MG63 (cell line): ENCODE results near the gene MGAT1. TPM values are rescaled to one million over a fixed set of nuclear protein-coding genes. Genes with fewer than 3 reads are reported as not detected.
"Not testable (repeated sequence)": the region's sequence is repeated elsewhere in the genome, so short reads cannot be mapped to it uniquely, and the experiment has no call there.

Experiments
- DNase-seq: peaks from one replicate; pipeline ENCODE4 v3.0.0-alpha.2; 2020
- H3K27me3 ChIP-seq: fragments of 250-450 bp; sonication (Bioruptor Pico); 2 replicates; pipeline ENCODE4 v1.5.1; 2020; ENCODE audit warnings: mild to moderate bottlenecking, moderate library complexity
- H3K36me3 ChIP-seq: fragments of 250-450 bp; sonication (Bioruptor Pico); 2 replicates; pipeline ENCODE4 v1.5.1; 2020; ENCODE audit warnings: mild to moderate bottlenecking, moderate library complexity
- H3K4me3 ChIP-seq: fragments of 250-450 bp; sonication (Bioruptor Pico); 2 replicates; pipeline ENCODE4 v1.5.1; 2020; ENCODE audit warnings: mild to moderate bottlenecking, moderate library complexity
- H3K9me3 ChIP-seq: fragments of 250-450 bp; sonication (Bioruptor Pico); 2 replicates; pipeline ENCODE4 v1.5.1; 2020; ENCODE audit warnings: mild to moderate bottlenecking, moderate library complexity
- total RNA-seq: library from RNA; depleted of rRNA; stranded (reverse); fragments of >200 nt; shearing (Covaris generic); gene quantifications from 2 replicates; pipeline ENCODE4 v1.2.3, GENCODE V29; 2014; ENCODE audit warnings: low replicate concordance

Gene MGAT1
- total RNA-seq, 1 experiment from 2014 or later = 189 TPM

DNA sequence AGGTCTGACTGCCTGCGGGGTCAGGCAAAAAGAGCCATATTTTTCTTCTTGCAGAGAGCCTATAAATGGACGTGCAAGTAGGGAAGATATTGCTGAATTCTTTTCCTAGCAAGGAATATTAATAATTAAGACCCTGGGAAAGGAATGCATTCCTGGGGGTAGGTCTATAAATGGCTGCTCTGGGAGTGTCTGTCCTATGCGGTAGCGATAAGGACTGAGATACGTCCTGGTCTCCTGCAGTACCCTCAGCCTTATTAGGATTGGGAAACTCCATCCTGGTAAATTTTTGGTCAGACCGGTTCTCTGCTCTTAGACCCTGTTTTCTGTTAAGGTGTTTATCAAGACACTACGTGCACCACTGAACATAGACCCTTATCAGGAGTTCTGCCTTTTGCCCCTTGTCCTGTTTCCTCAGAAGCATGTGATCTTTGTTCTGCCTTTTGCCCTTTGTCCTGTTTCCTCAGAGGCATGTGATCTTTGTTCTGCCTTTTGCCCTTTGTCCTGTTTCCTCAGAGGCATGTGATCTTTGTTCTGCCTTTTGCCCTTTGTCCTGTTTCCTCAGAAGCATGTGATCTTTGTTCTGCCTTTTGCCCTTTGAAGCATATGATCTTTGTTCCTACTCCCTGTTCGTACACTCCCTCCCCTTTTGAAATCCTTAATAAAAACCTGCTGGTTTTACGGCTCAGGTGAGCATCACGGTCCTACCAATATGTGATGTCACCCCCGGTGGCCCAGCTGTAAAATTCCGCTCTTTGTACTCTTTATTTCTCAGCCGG is 26.3 kb upstream of the MGAT1 start:
- H3K9me3 ChIP-seq = peaks cover 14% of the 10 kb centered on the region
- H3K4me3 ChIP-seq, DNase-seq, H3K36me3 ChIP-seq, H3K27me3 ChIP-seq: not testable (repeated sequence)

- H3K36me3 ChIP-seq, H3K4me3 ChIP-seq, DNase-seq, H3K27me3 ChIP-seq: not testable (repeated sequence)
- peaks cover 14% of the 10 kb centered on the region for H3K9me3 ChIP-seq
Measured at GRCh38 chr5:180827374-180827773, 24.8 kb upstream of the MGAT1 start.

DNA sequence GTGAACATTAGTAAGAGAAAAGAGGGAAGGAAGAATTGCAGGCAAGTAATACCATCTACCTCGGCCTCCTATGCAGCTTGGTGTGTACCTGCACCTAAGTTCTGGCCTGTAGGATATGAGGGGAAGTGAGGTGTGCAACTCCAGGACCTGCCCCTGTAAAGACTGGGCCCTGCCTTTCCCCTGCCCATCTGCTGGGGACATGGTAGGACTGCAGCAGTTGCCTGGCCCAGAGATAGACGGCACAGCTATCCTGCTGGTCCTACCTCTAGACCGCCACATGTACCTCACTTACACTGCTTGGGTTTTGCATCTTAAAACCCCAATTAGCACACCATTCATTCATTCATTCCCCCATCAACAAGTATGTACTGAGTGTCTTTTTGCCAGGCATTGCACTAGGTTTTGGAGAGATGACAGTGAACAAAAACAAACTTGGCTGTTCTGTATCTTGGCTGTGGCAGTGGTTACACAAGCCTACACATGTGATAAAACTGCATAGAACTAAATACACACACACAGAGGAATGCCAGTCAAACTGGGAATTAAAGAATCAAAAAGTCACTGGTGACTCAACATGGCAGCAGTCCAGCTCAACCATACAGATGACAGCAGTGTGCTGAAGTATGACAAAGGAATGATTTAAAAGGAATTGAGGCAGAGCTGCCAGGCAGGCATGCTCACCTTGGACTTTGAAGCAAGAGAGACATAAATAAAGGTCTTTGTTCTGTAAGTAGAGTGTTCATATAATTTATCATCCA is 23.3 kb upstream of the MGAT1 start:
- peak; percentile 77 for DNase-seq
- Histone ChIP-seq H3K9me3 (peaks cover 14% of the 10 kb centered on the region), H3K36me3 (peaks cover 8% of the 10 kb centered on the region), H3K4me3 (no peak overlapping the region), H3K27me3 (no peaks in the 10 kb centered on the region)

DNA sequence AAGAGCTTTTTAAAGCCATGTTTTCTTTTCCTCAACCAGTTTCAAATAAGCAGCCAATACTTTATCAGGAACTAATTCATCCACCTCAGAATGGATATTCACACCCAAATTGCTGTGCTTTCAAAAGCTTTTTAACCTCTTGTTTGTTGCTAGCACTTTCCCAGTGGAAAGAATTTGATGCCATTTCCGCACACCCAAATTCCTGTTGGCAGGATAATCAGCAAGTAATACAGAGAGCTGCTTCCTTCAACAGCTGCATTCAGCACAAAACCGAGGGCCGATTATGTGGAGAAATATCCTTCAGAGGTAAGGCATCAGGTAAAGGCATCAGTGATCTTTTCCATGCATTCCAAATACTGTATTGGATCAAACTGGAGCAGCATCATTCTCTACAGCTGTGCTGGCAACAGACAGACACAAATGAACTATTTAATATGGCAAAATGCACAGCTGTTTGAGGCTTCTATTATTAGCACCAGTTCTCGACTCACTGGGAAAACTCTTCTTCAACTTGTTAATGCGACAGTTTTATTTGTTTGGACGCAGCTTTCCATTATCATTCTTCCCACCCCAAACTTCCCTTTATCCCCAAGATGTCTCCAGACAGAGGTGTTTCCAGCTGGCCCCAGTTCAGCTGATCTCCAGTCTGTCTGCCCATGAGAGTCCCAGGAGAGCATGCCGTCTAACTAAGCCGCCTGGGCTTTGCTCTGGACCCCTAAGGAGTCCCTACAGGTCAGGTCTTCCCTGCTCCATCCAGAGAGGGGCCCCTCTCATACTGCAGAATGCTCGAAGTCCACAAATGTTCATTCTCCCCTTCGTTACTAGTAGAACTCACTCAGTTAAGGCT is 22.2 kb upstream of the MGAT1 start:
- Histone ChIP-seq H3K36me3 (peaks cover 3% of the 10 kb centered on the region), H3K4me3 (no peak overlapping the region), H3K27me3 (no peaks in the 10 kb centered on the region), H3K9me3 (peaks cover 8% of the 10 kb centered on the region)
- no peak for DNase-seq

- no peak for DNase-seq
- H3K4me3 ChIP-seq = no peak overlapping the region
- no peaks in the 10 kb centered on the region for H3K36me3 ChIP-seq
- H3K9me3 ChIP-seq = 0 out of 2 replicates have a peak, but pooled peaks cover 3% of the 10 kb centered on the region
- H3K27me3 ChIP-seq = no peaks in the 10 kb centered on the region
Measured at GRCh38 chr5:180823940-180824629, 21.5 kb upstream of the MGAT1 start.

DNA sequence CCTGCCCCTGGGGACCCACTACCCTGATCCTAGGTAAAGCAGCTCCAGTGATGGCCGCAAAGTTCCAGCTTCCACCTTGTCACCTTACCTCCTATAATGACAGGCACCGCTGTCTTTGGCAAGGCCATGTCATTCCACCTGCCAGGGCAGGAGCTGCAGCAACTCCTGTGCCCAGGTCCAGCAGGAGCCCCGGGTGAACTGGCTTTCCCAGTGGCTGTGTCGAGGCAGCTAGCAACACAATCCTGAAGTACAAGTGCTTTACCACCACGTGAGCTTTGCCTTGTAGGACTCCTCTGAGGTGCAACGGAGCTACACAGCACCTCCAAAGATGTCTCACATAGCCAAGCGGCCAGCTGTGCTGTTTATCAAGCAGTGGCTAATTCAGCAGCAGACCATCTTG is 20.7 kb upstream of the MGAT1 start:
- H3K4me3 ChIP-seq = no peak overlapping the region
- H3K9me3 ChIP-seq = no peaks in the 10 kb centered on the region
- no peaks in the 10 kb centered on the region for H3K27me3 ChIP-seq
- no peaks in the 10 kb centered on the region for H3K36me3 ChIP-seq
- no peak for DNase-seq

DNA sequence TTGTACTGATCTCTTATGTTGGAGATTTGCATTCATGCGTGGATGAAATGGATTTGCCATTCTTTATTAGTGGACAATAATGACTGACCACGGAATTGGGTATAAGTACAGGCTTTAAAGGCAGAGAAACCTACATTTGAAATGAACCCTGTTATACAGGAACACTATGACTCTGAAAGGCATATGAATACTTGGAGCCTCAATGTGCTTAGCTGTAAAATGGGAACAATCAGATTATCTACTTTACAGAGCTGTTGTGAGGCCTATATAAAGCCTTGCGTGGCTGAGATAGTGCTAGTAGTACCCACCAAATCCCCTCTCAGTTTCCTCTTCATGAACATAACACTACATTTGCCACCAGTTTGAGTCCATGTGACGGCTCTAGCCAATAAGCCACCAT is 18.9 kb upstream of the MGAT1 start:
- DNase-seq = no peak
- H3K9me3 ChIP-seq = no peaks in the 10 kb centered on the region
- no peak overlapping the region for H3K4me3 ChIP-seq

DNA sequence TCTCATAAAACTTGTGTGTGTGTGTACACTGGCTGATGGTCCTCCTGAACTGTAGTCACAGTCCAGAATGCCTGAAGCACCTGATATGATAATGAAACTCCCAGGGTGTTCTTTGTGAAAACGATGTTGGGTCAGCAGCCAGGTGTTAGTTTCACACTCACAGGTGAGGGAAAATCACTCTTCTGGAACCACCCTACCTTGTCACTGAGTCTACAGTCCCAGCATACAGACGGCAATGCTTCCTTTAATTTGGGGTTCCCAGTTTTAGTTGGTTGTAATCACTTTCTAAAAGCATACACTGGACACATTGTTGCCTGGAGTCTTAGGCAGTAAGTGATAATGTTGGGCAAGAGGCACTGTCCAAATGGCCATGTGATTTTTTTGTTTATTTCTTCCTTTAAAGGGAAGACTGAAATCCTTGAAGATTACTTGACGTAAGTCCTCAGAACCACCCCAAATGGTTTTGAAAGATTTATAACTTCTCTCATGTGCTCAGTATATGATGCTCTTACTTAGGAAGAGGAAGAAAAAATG is 18.2 kb upstream of the MGAT1 start:
- Histone ChIP-seq H3K27me3 (no peaks in the 10 kb centered on the region), H3K36me3 (no peaks in the 10 kb centered on the region), H3K4me3 (no peak overlapping the region), H3K9me3 (no peaks in the 10 kb centered on the region)
- DNase-seq = no peak

More for the DNA sequence above, 18.9 kb upstream of the MGAT1 start:
- Histone ChIP-seq H3K27me3 (no peaks in the 10 kb centered on the region), H3K36me3 (no peaks in the 10 kb centered on the region)

DNA sequence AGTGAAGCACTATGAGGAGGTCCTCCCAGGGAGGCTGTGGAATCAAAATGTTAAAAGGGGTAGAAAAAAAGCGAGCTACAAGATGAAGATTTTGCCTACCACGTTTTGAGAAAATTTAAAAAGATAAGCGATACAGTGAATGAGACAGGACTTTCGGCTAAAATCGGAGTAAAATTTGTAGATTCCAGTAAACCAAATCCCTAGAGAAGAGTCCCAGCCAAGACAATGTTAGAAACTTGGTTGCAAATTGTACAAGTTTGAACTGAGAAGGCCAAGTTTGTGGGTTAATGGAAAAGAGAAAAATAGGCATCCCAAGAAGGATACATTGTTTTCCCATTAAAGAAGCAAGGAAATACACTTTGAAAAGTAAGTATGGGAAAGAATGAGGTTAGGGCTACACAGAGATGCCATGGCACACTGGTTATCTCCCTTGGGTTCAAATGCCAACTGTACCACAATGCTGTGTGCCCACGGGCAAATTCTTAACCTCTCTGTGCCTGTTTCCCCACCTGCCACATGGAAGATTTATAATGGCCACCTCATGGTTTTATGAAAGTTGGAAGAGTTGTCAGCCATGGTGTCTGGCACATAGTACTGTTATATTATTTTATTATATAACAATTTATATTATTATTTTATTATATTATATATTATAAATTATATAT is 16.2 kb upstream of the MGAT1 start:
- DNase-seq = no peak
- Histone ChIP-seq H3K27me3 (no peaks in the 10 kb centered on the region), H3K4me3 (no peak overlapping the region), H3K36me3 (no peaks in the 10 kb centered on the region), H3K9me3 (no peaks in the 10 kb centered on the region)

DNA sequence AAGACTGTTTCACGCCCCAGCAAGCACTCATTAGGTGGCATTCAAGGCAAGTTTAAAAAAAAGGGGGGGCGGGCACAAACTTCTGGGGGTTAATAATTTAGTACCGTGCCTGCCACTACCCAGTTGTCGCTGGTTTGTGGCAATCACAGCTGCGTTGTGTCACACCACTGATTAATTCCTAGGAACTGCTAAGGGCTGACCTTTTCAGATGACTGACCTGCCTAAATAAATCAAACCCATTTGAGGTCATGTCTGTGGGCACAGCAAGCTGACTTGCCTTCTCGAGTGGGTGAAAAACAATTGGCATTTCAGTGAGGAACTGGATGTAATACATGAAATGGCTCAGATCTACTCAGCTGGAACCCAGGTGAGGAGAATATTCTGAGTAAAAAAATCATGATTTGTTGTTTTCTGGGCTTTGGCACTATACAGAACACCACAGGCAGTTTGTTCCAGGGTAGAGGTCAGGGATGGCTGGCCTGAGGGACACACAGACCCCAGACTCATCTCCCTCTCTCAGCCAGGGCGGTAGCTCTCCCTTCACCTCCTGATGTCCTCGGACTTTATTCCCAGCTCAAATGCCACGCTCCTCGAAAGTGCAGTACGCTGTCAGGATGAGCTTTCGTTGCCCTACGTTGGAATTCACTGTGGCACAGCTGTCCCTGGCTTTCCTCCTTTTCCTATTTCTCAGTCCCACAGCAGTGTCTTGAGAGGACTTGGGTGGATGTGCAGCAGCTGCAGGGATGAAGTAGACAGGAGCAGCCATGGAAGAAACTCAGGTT is 15.5 kb upstream of the MGAT1 start:
- Histone ChIP-seq H3K9me3 (no peaks in the 10 kb centered on the region), H3K36me3 (no peaks in the 10 kb centered on the region), H3K4me3 (no peak overlapping the region), H3K27me3 (no peaks in the 10 kb centered on the region)
- no peak for DNase-seq

GRCh38 chr5:180816608-180817534 is 14.3 kb upstream of the MGAT1 start:
- DNase-seq = no peak
- no peaks in the 10 kb centered on the region for H3K27me3 ChIP-seq
- no peak overlapping the region for H3K4me3 ChIP-seq
- H3K9me3 ChIP-seq = no peaks in the 10 kb centered on the region
- H3K36me3 ChIP-seq = no peaks in the 10 kb centered on the region

DNA sequence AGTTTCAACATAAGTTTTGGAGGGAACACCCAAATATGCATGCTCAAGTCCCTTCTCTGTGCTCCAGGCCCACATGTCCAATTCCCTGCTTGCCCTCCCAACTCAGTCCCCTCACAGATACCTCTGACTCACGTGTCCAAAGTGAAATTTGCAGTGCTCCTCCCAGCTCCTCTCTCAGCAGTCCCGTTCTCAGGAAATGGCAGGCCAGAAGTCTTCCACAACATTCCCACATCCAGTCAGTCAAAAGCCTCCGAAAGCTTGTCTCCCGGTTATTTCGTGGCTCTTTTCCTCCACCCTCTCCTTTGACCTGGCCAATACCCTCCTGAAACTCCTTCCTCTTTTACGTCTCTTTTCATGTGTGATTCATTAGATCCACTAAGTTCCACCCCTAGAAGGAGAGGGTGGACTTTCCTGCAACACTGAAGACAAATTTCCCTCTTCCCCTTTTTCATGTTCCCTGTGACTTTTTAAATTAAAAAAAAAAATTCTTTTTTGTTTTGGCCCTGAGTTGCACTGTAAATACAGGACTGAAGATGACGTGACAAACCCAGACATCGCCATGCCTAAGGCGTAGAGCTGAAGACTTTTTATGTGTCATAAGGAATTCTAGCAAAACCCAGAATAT is 12.8 kb upstream of the MGAT1 start:
- Histone ChIP-seq H3K9me3 (no peaks in the 10 kb centered on the region), H3K4me3 (no peak overlapping the region), H3K27me3 (no peaks in the 10 kb centered on the region), H3K36me3 (no peaks in the 10 kb centered on the region)
- DNase-seq = no peak

DNA sequence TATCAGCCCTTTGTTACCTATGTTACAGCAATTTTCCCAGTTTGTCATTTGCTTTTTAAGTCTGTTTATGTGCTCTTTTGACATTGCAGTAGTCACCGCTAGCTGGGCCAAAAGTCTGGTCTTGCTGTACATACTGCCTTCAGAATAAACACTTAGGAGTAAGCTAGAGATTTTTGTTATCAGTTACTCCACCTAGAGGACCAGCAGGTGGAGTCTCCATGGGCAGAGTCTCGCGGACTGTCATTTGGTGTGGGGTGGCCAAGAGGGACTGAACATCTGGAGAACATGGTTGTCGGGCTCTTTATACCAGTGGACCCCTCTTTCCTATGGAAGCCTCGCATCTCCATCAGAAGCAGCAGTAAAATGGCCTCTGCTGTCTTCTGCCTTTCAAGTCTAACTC is 10.8 kb upstream of the MGAT1 start:
- H3K9me3 ChIP-seq = no peaks in the 10 kb centered on the region
- no peak for DNase-seq
- H3K4me3 ChIP-seq = no peak overlapping the region
- H3K36me3 ChIP-seq = peaks cover 4% of the 10 kb centered on the region
- H3K27me3 ChIP-seq = no peaks in the 10 kb centered on the region

DNA sequence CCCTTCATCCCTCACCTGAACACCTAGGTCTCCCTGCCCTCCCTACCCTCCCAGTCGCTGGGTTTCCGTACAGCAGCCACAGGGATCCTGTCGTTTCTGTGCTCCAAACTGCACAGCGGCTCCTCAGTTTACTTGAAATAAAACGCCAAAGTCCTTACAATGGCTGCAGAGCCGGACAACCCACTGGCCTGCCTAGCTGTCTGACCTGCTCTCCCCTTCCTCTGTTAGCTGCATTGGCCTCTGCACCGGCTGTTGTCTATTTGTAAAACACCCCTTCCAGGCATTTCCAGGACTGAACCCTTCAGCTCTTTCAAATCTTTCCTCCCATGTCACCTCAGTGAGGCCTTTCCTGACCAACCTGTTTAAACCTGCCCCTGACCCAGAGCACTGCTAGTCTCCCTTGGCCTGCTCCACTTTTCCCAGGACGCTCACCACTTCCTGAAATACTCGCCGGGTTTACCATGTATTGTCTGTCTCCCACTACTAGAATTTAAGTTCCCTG is 9.1 kb upstream of the MGAT1 start:
- peaks cover 22% of the 10 kb centered on the region for H3K36me3 ChIP-seq
- no peaks in the 10 kb centered on the region for H3K27me3 ChIP-seq
- no peak overlapping the region; the same call in 1 of the 2 replicates for H3K4me3 ChIP-seq
- H3K9me3 ChIP-seq = no peaks in the 10 kb centered on the region
- no peak for DNase-seq
